Ascending aorta (tissue), 2 donors: ENCODE measurements around the gene FGF22. TPM values are rescaled to one million over a fixed set of nuclear protein-coding genes. Genes with fewer than 3 reads are reported as not detected.
A peak's percentile ranks its signal among the peaks of the same experiment; 100 is the strongest.
"Not testable (repeated sequence)": the region's sequence is repeated elsewhere in the genome, so short reads cannot be mapped to it uniquely, and the experiment has no call there.

ENCODE experiments used
- DNase-seq, 2 donors: peaks; one replicate each; pipeline ENCODE4 v3.0.0-alpha.2; 2019; ENCODE audit warnings: low spot score in 2 of 2
- H3K27ac ChIP-seq, 2 donors: fragments of 200-600 bp; sonication (generic); one replicate each; pipeline ENCODE4 v1.5.1; 2016 to 2017; ENCODE audit warnings: mild to moderate bottlenecking in 1 of 2
- H3K27me3 ChIP-seq: fragments of 200-600 bp; sonication (generic); one replicate; pipeline ENCODE4 v1.5.1; 2017
- H3K36me3 ChIP-seq, 2 donors: fragments of 200-600 bp; sonication (generic); one replicate each; pipeline ENCODE4 v1.5.1; 2016
- H3K4me1 ChIP-seq, 2 donors: fragments of 200-600 bp; sonication (generic); one replicate each; pipeline ENCODE4 v1.5.1; 2016 to 2017; ENCODE audit warnings: mild to moderate bottlenecking in 1 of 2
- H3K4me3 ChIP-seq, 2 donors: fragments of 200-600 bp; sonication (generic); one replicate each; pipeline ENCODE4 v1.5.1; 2016 to 2017; ENCODE audit warnings: mild to moderate bottlenecking in 1 of 2
- H3K9me3 ChIP-seq, 2 donors: fragments of 200-600 bp; sonication (generic); one replicate each; pipeline ENCODE4 v1.5.1; 2016
- intact Hi-C: fragments of 100-400 bp; cut with DNase I; formaldehyde crosslinking; loops from one replicate; pipeline ENCODE4 v1.15.1; 2023
- total RNA-seq: library from RNA; depleted of rRNA; stranded (reverse); fragments of >200 nt; gene quantifications from one replicate; pipeline ENCODE4 v1.1.0, GENCODE V29; 2016
- TF ChIP-seq, protein P1 (sequence below), 3 experiments: fragments of 200-600 bp in 2 of 3; fragments of 450-650 bp in 1 of 3; sonication (generic) in 2 of 3; IDR thresholded peaks; one replicate each; pipeline ENCODE4 v1.5.1; 2016 to 2019; ENCODE audit warnings: antibody characterized with exemption in 3 of 3, mild to moderate bottlenecking in 1 of 3, moderate library complexity in 1 of 3

FGF22 gene
- total RNA-seq, 1 donor from 2014 or later: not detected

DNA sequence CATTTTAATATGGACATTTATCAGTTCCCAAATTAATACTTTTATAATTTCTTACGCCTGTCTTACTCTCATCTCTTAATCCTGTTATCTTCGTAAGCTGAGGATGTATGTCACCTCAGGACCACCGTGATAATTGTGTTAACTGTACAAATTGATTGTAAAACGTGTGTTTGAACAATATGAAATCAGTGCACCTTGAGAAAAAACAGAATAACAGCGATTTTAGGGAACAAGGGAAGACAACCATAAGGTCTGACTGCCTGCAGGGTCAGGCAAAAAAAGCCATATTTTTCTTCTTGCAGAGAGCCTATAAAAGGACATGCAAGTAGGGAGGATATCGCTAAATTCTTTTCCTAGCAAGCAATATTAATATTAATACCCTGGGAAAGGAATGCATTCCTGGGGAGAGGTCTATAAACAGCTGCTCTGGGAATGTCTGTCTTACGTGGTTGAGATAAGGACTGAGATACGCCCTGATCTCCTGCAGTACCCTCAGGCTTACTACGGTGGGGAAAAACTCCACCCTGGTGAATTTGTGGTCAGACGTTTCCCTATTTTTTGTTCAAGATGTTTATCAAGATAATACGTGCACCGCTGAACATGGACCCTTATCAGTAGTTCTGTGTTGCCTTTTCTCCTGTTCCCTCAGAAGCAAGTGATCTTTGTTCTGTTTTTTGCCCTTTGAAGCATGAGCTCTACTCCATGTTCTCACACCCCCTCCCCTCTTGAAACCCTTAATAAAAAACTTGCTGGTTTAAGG, 29.2 kb downstream of the FGF22 start:
- H3K9me3 ChIP-seq, intact Hi-C loops, H3K4me3 ChIP-seq, H3K36me3 ChIP-seq, H3K4me1 ChIP-seq, H3K27ac ChIP-seq, H3K27me3 ChIP-seq, DNase-seq: not testable (repeated sequence)

DNA sequence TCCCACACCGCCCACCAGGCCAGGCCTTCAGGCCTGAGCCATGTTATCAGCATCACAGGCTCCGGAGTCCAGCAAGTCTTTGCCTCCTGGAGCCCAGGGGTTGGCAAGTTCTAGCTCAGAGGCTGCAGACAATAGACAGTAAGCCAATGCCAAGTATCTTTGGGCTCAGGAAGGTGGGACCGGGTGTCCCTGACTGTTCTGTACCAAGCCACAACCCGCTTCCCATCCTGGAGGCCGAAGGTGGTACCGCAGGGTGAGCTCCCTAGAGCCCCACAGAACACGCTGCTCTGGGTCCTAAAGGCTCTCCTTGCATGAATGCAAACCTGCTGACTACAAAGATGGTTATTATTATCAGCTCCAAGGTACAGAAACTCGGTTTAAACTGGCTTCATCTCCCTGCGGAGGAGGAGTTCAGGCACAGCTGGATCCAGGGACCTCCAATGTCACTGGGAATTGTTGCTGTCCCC, 31.0 kb downstream of the FGF22 start:
- intact Hi-C loops: loop anchor here (10.0 kb wide), 1 partner anchor 314 kb away; the partner anchor contains the start of gene WDR18
- Histone ChIP-seq H3K9me3 (no peaks in the 10 kb centered on the region), H3K27me3 (no peaks in the 10 kb centered on the region), H3K36me3 (no peaks in the 10 kb centered on the region), H3K4me1 (peaks cover 0 to 2% of the 10 kb centered on the region in 2 donors), H3K27ac (no peak overlapping the region), H3K4me3 (no peak overlapping the region)
- TF ChIP-seq, protein P1, sequence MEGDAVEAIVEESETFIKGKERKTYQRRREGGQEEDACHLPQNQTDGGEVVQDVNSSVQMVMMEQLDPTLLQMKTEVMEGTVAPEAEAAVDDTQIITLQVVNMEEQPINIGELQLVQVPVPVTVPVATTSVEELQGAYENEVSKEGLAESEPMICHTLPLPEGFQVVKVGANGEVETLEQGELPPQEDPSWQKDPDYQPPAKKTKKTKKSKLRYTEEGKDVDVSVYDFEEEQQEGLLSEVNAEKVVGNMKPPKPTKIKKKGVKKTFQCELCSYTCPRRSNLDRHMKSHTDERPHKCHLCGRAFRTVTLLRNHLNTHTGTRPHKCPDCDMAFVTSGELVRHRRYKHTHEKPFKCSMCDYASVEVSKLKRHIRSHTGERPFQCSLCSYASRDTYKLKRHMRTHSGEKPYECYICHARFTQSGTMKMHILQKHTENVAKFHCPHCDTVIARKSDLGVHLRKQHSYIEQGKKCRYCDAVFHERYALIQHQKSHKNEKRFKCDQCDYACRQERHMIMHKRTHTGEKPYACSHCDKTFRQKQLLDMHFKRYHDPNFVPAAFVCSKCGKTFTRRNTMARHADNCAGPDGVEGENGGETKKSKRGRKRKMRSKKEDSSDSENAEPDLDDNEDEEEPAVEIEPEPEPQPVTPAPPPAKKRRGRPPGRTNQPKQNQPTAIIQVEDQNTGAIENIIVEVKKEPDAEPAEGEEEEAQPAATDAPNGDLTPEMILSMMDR (IDR thresholded peaks at IDR 0.05): no peak
- DNase-seq: no peak

DNA sequence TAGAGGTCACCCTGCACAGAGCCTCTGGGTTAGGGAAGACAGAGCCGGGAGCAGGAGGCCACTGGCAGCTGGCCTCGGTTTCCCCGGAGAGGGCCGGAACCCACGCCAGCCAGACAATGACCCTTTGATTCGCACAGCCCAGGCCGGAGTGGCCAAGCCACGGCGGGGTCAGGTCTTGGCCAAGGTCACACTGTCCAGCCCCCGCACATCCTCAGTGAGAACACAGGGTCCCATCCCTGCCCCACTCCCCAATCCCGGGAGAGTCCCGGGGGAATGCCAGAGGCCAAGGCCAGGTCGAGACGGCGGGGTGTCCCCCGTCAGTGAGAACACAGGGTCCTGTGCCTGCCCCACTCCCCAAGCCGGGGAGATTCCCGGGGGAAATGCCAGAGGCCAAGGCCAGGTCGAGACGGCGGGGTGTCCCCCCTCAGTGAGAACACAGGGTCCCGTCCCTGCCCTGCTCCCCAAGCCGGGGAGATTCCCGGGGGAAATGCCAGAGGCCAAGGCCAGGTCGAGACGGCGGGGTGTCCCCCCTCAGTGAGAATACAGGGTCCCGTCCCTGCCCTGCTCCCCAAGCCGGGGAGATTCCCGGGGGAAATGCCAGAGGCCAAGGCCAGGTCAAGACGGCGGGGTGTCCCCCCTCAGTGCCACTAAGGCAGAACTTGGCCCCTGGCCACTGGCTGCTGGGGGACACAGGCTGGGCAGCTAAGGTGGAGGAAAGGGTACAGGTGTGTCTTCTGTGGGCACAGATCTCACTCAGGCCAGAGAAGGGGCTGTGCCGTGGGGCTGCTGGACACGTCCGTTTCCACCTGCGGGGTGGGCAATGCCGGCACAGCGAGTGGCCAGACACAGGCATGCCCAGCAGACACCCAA, 34.8 kb downstream of the FGF22 start:
- peaks cover 9 to 21% of the 10 kb centered on the region in 2 donors for H3K4me1 ChIP-seq
- TF ChIP-seq, protein P1 (IDR thresholded peaks at IDR 0.05): no peak

DNA sequence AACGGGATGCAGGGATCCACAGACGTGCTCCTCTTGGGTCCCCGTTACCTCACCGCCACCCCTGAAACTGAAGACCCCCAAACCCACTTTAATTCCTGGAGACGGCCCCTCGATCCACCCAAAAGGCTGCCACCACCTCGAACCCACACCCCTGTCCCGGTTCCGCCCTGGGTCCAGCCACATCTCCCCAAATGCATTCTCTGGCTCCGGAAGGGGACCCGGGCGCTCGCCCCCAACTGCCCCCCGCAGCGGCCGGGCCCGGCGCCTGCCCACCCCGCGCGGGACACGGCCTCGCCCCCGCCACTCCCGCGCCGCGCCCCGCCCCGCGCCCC, 36.3 kb downstream of the FGF22 start:
- no peaks in the 10 kb centered on the region for H3K9me3 ChIP-seq
- H3K27ac ChIP-seq: peak overlapping the region; percentile 97 to 98
- TF ChIP-seq, protein P1 (IDR thresholded peaks at IDR 0.05): no peak
- peak overlapping the region; percentile 84 to 88 for H3K4me3 ChIP-seq
- no peaks in the 10 kb centered on the region for H3K27me3 ChIP-seq
- intact Hi-C loops: loop anchor here (2.0 to 10.0 kb wide), 2 partner anchors 121 to 309 kb away; partner anchors contain the start of genes PTBP1 and WDR18
- DNase-seq: no peak
- peaks cover 9 to 21% of the 10 kb centered on the region in 2 donors for H3K4me1 ChIP-seq
- no peaks in the 10 kb centered on the region for H3K36me3 ChIP-seq

More for the DNA sequence above, 34.8 kb downstream of the FGF22 start:
- DNase-seq: no peak
- no peaks in the 10 kb centered on the region for H3K36me3 ChIP-seq
- H3K27ac ChIP-seq: peak overlapping the region in 1 of 2 donors; percentile 97
- H3K4me3 ChIP-seq: no peak overlapping the region
- intact Hi-C loops: loop anchor here (10.0 kb wide), 1 partner anchor 310 kb away; the partner anchor contains the start of gene WDR18
- H3K9me3 ChIP-seq: no peaks in the 10 kb centered on the region
- no peaks in the 10 kb centered on the region for H3K27me3 ChIP-seq

DNA sequence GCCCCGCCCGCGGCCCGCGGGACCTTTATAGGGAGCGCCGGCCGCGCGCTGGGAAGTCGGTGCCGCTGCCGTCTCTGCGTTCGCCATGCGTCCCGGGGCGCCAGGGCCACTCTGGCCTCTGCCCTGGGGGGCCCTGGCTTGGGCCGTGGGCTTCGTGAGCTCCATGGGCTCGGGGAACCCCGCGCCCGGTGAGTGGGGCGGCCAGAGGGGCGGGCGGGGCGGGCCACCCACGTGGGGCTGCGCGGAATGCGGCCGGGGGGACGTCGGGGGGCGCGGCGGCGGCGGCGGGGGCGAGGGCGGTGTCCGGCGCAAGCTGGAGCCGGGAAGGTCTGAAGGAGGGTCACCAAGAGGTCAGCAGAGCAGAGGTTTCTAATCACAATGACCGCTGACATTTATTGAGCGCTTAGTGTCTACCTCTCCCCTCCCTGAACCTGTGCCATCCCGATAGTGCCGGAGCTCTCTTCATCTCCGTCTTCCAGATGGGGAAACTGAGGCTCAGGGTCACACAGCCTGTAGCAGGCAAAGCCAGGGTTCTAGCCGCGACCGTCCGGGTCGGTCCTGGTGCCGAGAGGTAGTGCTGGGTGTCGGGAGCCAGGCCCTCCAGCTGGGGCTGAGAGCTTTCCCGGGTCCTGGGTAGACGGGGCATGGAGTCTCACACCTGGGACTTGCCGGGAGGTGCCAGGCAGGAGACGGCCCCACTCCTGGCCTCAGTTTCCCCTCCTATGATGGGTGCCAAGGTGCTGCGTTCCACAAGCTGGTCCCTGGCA, 36.8 kb downstream of the FGF22 start, which contains the start of gene FSTL3:
Gene FSTL3 (plus strand): TSS at position 54 of the 767 bp plus-strand sequence. CDS start 32 bp downstream, at position 86.
- intact Hi-C loops: loop anchor here (1.0 to 10.0 kb wide), 3 partner anchors 13 to 308 kb away; partner anchors contain the start of genes PTBP1, RNF126 and WDR18
- H3K27me3 ChIP-seq: no peaks in the 10 kb centered on the region
- H3K36me3 ChIP-seq: peaks cover 0 to 5% of the 10 kb centered on the region in 2 donors
- peaks cover 9 to 21% of the 10 kb centered on the region in 2 donors for H3K4me1 ChIP-seq
- DNase-seq: no peak
- H3K9me3 ChIP-seq: no peaks in the 10 kb centered on the region
- peak within 1 kb of the TSS; percentile 97 to 98 for H3K27ac ChIP-seq
- H3K4me3 ChIP-seq: peak within 1 kb of the TSS; percentile 84 to 88
- TF ChIP-seq, protein P1 (IDR thresholded peaks at IDR 0.05): no peak
